Astrocyte (in vitro differentiated cells and primary cell): ENCODE measurements around the gene UTRN. TPM values are rescaled to one million over a fixed set of nuclear protein-coding genes. Genes with fewer than 3 reads are reported as not detected.

Experiments used
- DNase-seq: peaks from one replicate; pipeline ENCODE4 v3.0.0-alpha.2; 2010; ENCODE audit warnings: low read depth
- FAIRE-seq: peaks from 2 replicates; lab custom pipeline; 2011; peaks lifted over from hg19 to GRCh38; lab: Jason Lieb, UNC
- H2AFZ ChIP-seq: 2 replicates; pipeline ENCODE4 v1.6.0; 2012; ENCODE audit warnings: low read depth, low read length, inconsistent platforms
- H3K27ac ChIP-seq: 2 replicates; pipeline ENCODE4 v1.5.1; 2011; ENCODE audit warnings: low read depth, low read length, inconsistent platforms
- H3K27me3 ChIP-seq: 2 replicates; pipeline ENCODE4 v1.6.0; 2011; ENCODE audit warnings: low read length, inconsistent platforms; ENCODE audit not compliant: insufficient read depth
- H3K36me3 ChIP-seq: 2 replicates; pipeline ENCODE4 v1.5.1; 2011; ENCODE audit warnings: low read length, inconsistent platforms; ENCODE audit not compliant: insufficient read depth
- H3K4me1 ChIP-seq: 2 replicates; pipeline ENCODE4 v1.5.1; 2011; ENCODE audit warnings: low read length, inconsistent platforms; ENCODE audit not compliant: insufficient read depth
- H3K4me2 ChIP-seq: 2 replicates; pipeline ENCODE4 v1.6.0; 2012; ENCODE audit warnings: low read length, inconsistent platforms
- H3K4me3 ChIP-seq: 2 replicates; pipeline ENCODE4 v1.5.1; 2011; ENCODE audit warnings: low read depth, mild to moderate bottlenecking, low read length, inconsistent platforms; ENCODE audit not compliant: insufficient read depth
- H3K79me2 ChIP-seq: 2 replicates; pipeline ENCODE4 v1.6.0; 2012; ENCODE audit warnings: mild to moderate bottlenecking, low read length, inconsistent platforms; ENCODE audit not compliant: insufficient read depth
- H3K9ac ChIP-seq: 2 replicates; pipeline ENCODE4 v1.6.0; 2012; ENCODE audit warnings: mild to moderate bottlenecking, low read length, inconsistent platforms
- H3K9me3 ChIP-seq: 2 replicates; pipeline ENCODE4 v1.5.1; 2012; ENCODE audit warnings: low read depth, mild to moderate bottlenecking, low read length, inconsistent platforms; ENCODE audit not compliant: insufficient read depth
- H4K20me1 ChIP-seq: 2 replicates; pipeline ENCODE4 v1.6.0; 2012; ENCODE audit warnings: low read length, inconsistent platforms; ENCODE audit not compliant: insufficient read depth
- H3K27ac Mint-ChIP-seq: one replicate; pipeline ENCODE4 v1.8.0; 2021; ENCODE audit warnings: mild to moderate bottlenecking, mixed read lengths; ENCODE audit not compliant: unreplicated experiment
- H3K27me3 Mint-ChIP-seq: one replicate; pipeline ENCODE4 v1.8.0; 2021; ENCODE audit warnings: low read depth, mixed read lengths; ENCODE audit not compliant: unreplicated experiment
- H3K36me3 Mint-ChIP-seq: one replicate; pipeline ENCODE4 v1.8.0; 2021; ENCODE audit warnings: low read depth, mixed read lengths; ENCODE audit not compliant: unreplicated experiment
- H3K4me1 Mint-ChIP-seq: one replicate; pipeline ENCODE4 v1.8.0; 2021; ENCODE audit warnings: low read depth, mixed read lengths; ENCODE audit not compliant: unreplicated experiment
- H3K4me3 Mint-ChIP-seq: one replicate; pipeline ENCODE4 v1.8.0; 2021; ENCODE audit warnings: mild to moderate bottlenecking, moderate library complexity, mixed read lengths; ENCODE audit not compliant: unreplicated experiment
- H3K9me3 Mint-ChIP-seq: one replicate; pipeline ENCODE4 v1.8.0; 2021; ENCODE audit warnings: mild to moderate bottlenecking, mixed read lengths; ENCODE audit not compliant: unreplicated experiment
- EZH2 ChIP-seq: IDR thresholded peaks from 2 replicates; pipeline ENCODE4 v1.6.1; 2012; ENCODE audit warnings: mild to moderate bottlenecking, low read length, inconsistent platforms; ENCODE audit not compliant: insufficient read depth
- total RNA-seq: library from RNA; stranded (reverse); gene quantifications from 2 replicates; pipeline ENCODE4 v1.2.1, GENCODE V29; 2021
- TF ChIP-seq, protein P1 (sequence below): IDR thresholded peaks from 2 replicates; pipeline ENCODE4 v1.5.1; 2011; ENCODE audit warnings: low read depth, mild to moderate bottlenecking, inconsistent platforms, low read length, moderate library complexity; ENCODE audit not compliant: insufficient read depth

Gene UTRN
- total RNA-seq, 1 donor from 2014 or later, result 86.3 TPM

DNA sequence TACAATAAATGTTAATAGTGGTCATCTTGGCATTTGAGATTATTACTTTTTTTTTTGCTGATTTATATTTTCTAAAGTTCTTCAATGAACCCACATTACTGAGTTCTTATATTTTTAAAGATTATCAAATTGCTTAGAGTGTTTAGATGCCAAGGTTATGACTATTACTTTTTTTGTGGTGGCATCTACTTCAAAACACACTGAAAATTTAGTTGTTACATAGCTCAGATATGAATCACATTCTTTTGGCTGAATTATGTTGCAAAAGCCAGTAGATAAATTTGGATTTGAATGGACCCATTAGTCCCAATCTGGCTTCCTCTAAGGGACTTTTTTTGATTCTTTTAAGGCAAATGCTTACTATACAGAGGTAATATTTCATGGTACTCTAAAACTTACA lies 8.9 kb downstream of the UTRN start:
- Histone ChIP-seq H2AFZ (no peak overlapping the region), H3K9ac (no peak overlapping the region), H4K20me1 (no peaks in the 10 kb centered on the region), H3K27me3 (no peaks in the 10 kb centered on the region), H3K36me3 (peaks cover 7% of the 10 kb centered on the region), H3K4me3 (no peak overlapping the region), H3K79me2 (peaks cover 33% of the 10 kb centered on the region), H3K4me2 (peak overlapping the region; percentile 44), H3K4me1 (peaks cover 10% of the 10 kb centered on the region), H3K27ac (peak overlapping the region; percentile 54), H3K9me3 (no peaks in the 10 kb centered on the region)
- H3K36me3 Mint-ChIP-seq, result peaks cover 28% of the 10 kb centered on the region
- H3K4me1 Mint-ChIP-seq, result peaks cover 17% of the 10 kb centered on the region
- peak overlapping the region; percentile 86 for H3K27ac Mint-ChIP-seq
- FAIRE-seq (peak; percentile 73), DNase-seq (peak; percentile 92)
- H3K4me3 Mint-ChIP-seq, result no peak overlapping the region
- H3K9me3 Mint-ChIP-seq, result no peaks in the 10 kb centered on the region
- TF ChIP-seq, protein P1, sequence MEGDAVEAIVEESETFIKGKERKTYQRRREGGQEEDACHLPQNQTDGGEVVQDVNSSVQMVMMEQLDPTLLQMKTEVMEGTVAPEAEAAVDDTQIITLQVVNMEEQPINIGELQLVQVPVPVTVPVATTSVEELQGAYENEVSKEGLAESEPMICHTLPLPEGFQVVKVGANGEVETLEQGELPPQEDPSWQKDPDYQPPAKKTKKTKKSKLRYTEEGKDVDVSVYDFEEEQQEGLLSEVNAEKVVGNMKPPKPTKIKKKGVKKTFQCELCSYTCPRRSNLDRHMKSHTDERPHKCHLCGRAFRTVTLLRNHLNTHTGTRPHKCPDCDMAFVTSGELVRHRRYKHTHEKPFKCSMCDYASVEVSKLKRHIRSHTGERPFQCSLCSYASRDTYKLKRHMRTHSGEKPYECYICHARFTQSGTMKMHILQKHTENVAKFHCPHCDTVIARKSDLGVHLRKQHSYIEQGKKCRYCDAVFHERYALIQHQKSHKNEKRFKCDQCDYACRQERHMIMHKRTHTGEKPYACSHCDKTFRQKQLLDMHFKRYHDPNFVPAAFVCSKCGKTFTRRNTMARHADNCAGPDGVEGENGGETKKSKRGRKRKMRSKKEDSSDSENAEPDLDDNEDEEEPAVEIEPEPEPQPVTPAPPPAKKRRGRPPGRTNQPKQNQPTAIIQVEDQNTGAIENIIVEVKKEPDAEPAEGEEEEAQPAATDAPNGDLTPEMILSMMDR, result no peak
- no peak for TF ChIP-seq EZH2
- no peaks in the 10 kb centered on the region for H3K27me3 Mint-ChIP-seq

DNA sequence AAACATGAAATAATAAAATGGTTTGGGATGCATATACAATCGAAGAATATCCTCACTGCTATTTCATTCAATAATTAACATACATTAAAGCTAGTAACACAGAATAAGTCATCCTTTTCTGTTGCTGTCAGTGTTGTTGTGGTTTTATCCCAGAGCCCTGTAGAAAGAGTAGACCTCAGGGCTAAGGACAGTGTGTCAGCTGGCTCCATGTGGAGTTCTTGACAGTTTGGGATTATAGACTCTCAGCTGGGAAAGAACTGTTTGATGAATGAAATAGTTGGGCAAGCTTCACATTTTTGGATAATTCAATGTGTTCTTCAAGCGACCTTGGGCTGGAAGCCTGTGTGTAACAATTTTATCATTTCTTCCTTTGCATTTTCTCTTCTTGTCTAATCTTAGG lies 10.1 kb downstream of the UTRN start:
- Histone ChIP-seq H3K9ac (no peak overlapping the region), H3K4me2 (no peak overlapping the region), H3K27ac (no peak overlapping the region), H3K9me3 (no peaks in the 10 kb centered on the region), H3K4me3 (no peak overlapping the region), H3K4me1 (peaks cover 10% of the 10 kb centered on the region), H3K27me3 (no peaks in the 10 kb centered on the region), H3K79me2 (peaks cover 24% of the 10 kb centered on the region), H4K20me1 (no peaks in the 10 kb centered on the region), H3K36me3 (peaks cover 7% of the 10 kb centered on the region), H2AFZ (no peak overlapping the region)
- H3K9me3 Mint-ChIP-seq, result no peaks in the 10 kb centered on the region
- no peaks in the 10 kb centered on the region for H3K27me3 Mint-ChIP-seq
- TF ChIP-seq EZH2, result no peak
- TF ChIP-seq, protein P1, result no peak
- peaks cover 17% of the 10 kb centered on the region for H3K4me1 Mint-ChIP-seq
- DNase-seq, result no peak
- peaks cover 32% of the 10 kb centered on the region for H3K36me3 Mint-ChIP-seq
- H3K4me3 Mint-ChIP-seq, result no peak overlapping the region
- no peak overlapping the region for H3K27ac Mint-ChIP-seq
- no peak for FAIRE-seq

DNA sequence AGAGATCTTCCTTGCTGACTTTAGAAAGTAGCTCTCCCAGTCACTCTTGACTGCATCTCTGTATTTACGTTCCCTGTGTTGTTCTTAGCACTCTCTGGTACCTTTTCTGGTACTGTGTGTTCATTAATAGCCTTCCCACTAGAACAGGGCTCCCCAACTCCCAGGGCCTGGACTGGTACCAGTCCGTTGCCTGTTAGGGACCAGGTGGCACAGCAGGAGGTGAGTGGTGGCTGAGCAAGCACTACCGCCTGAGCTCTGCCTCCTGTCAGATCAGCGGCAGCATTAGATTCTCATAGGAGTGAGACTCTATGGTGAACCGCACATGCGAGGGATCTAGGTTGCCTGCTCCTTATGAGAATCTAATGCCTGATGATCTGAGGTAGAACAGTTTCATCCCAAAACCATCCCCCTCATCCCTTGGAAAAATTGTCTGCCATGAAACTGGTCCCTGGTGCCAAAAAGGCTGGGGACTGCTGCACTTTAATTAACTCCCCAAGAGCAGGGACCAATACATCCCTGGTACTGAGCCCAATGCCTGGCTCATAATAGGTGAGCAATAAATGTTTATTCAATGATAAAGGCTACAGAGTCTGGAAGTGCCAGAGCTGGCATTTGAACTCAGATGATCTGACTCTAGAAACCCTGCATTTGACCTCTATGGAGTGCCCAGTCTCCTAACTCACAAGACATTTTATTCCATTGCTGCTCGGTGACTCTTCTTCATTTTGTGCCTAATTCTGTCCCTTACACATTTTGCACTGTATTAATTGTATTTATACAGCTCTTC lies 11.0 kb downstream of the UTRN start:
- peaks cover 17% of the 10 kb centered on the region for H3K79me2 ChIP-seq
- Mint-ChIP-seq H3K4me1 (peaks cover 17% of the 10 kb centered on the region), H3K9me3 (no peaks in the 10 kb centered on the region), H3K36me3 (peaks cover 32% of the 10 kb centered on the region), H3K27me3 (no peaks in the 10 kb centered on the region), H3K27ac (no peak overlapping the region), H3K4me3 (no peak overlapping the region)
- no peak overlapping the region for H3K4me2 ChIP-seq
- H3K9me3 ChIP-seq, result no peaks in the 10 kb centered on the region
- H3K27ac ChIP-seq, result no peak overlapping the region
- peaks cover 7% of the 10 kb centered on the region for H3K36me3 ChIP-seq
- no peaks in the 10 kb centered on the region for H4K20me1 ChIP-seq
- FAIRE-seq (no peak), DNase-seq (no peak)
- no peak overlapping the region for H3K9ac ChIP-seq
- no peak overlapping the region for H3K4me3 ChIP-seq
- H2AFZ ChIP-seq, result no peak overlapping the region
- H3K4me1 ChIP-seq, result peaks cover 10% of the 10 kb centered on the region
- no peaks in the 10 kb centered on the region for H3K27me3 ChIP-seq
- TF ChIP-seq, protein P1, result no peak
- TF ChIP-seq EZH2, result no peak
